T-helper 1 cell treated with Interleukin-12 subunit alpha and Interleukin-12 subunit beta and Interleukin-4 antibody, amounts not matched to agents 30 μg/mL and 1 μg/mL, for 36 hours (primary cell): ENCODE measurements around the gene SLC22A13.
A peak's percentile ranks its signal among the peaks of the same experiment; 100 is the strongest.

Experiments used
- H3K27ac Mint-ChIP-seq: one replicate; pipeline ENCODE4 v1.8.0; 2021; ENCODE audit warnings: mild to moderate bottlenecking, mixed read lengths
- H3K27me3 Mint-ChIP-seq: one replicate; pipeline ENCODE4 v1.8.0; 2021; ENCODE audit warnings: low read depth, mixed read lengths
- H3K36me3 Mint-ChIP-seq: one replicate; pipeline ENCODE4 v1.8.0; 2021; ENCODE audit warnings: low read depth, mixed read lengths
- H3K4me1 Mint-ChIP-seq: one replicate; pipeline ENCODE4 v1.8.0; 2021; ENCODE audit warnings: low read depth, mixed read lengths
- H3K4me3 Mint-ChIP-seq: one replicate; pipeline ENCODE4 v1.8.0; 2021; ENCODE audit warnings: mild to moderate bottlenecking, moderate library complexity, mixed read lengths
- H3K9me3 Mint-ChIP-seq: one replicate; pipeline ENCODE4 v1.8.0; 2021; ENCODE audit warnings: mixed read lengths

Gene SLC22A13

DNA sequence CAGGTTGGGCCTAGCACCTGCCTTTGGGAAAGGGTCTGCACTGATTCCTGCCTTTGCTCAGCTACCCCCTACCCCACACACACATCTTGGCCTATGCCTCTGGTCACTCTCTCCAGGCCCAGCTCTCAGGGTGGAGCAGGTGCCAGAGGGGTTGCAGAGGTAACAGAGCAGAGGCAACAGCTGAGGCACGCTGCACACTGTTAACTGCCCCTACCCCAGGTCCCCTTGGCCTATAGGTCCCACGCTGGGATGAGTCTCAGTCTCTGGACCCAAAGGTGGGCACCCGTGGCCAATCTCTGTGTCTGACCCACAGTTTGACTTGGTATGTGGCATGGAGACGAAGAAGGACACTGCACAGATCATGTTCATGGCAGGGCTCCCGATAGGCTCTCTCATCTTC lies 41.3 kb downstream of the SLC22A13 start:
- Mint-ChIP-seq H3K4me3 (no peak overlapping the region), H3K4me1 (no peaks in the 10 kb centered on the region), H3K27me3 (peaks cover 19% of the 10 kb centered on the region), H3K9me3 (no peaks in the 10 kb centered on the region), H3K36me3 (no peaks in the 10 kb centered on the region), H3K27ac (no peak overlapping the region)

- Mint-ChIP-seq H3K9me3 (no peaks in the 10 kb centered on the region), H3K4me1 (no peaks in the 10 kb centered on the region), H3K27me3 (peaks cover 19% of the 10 kb centered on the region), H3K4me3 (no peak overlapping the region), H3K36me3 (no peaks in the 10 kb centered on the region), H3K27ac (no peak overlapping the region)
Measured at GRCh38 chr3:38307599-38307998, 42.0 kb downstream of the SLC22A13 start.

DNA sequence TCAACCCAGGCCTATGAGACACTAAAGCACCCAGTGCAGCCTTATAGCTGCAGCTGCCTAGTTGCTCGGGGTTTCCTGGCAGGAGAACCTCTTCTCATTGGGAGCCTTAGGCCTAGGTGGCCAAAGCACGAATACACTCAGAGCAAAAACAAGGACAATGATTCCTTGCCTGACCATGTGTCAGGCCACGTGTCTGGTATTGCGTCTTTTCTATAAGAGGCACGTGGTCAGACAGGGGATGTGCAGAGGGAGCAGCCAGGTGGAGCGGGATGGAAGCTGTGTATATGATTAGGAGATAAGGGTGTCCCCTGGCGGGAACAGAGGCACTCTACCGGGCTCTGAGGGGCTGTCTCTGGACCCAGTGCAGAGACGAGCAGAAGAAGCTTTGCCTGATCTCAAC lies 42.8 kb downstream of the SLC22A13 start:
- H3K4me3 Mint-ChIP-seq: no peak overlapping the region
- H3K27ac Mint-ChIP-seq: no peak overlapping the region
- no peaks in the 10 kb centered on the region for H3K9me3 Mint-ChIP-seq
- H3K36me3 Mint-ChIP-seq: no peaks in the 10 kb centered on the region
- H3K4me1 Mint-ChIP-seq: no peaks in the 10 kb centered on the region
- H3K27me3 Mint-ChIP-seq: peaks cover 14% of the 10 kb centered on the region

- H3K27ac Mint-ChIP-seq: no peak overlapping the region
- no peaks in the 10 kb centered on the region for H3K9me3 Mint-ChIP-seq
Measured at GRCh38 chr3:38311476-38311875, 45.9 kb downstream of the SLC22A13 start.

DNA sequence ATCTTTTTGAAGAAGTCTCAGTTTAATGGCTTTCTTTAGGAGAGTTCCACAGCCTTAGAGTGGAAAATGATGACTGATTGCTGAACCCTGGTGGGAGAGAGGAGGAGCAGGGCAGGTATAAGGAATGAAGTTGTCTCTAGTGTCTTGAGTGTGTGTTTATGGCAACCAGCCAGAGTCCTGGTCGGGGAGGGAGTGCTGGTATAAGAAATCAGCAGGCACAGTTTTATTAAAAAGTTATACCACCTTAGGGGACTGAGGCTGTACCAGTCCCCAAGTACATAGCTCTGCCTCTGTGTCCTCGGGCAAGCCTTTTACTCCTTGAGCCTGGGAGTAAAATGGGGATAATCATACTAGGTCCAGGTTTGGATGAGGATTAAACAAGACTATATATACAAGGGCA lies 46.3 kb downstream of the SLC22A13 start:
- H3K27ac Mint-ChIP-seq: no peak overlapping the region
- no peaks in the 10 kb centered on the region for H3K4me1 Mint-ChIP-seq
- peaks cover 12% of the 10 kb centered on the region for H3K27me3 Mint-ChIP-seq
- no peaks in the 10 kb centered on the region for H3K9me3 Mint-ChIP-seq
- no peaks in the 10 kb centered on the region for H3K36me3 Mint-ChIP-seq
- H3K4me3 Mint-ChIP-seq: no peak overlapping the region

More at GRCh38 chr3:38311476-38311875, 45.9 kb downstream of the SLC22A13 start:
- Mint-ChIP-seq H3K4me3 (no peak overlapping the region), H3K27me3 (peaks cover 12% of the 10 kb centered on the region), H3K36me3 (no peaks in the 10 kb centered on the region), H3K4me1 (no peaks in the 10 kb centered on the region)

- peaks cover 12% of the 10 kb centered on the region for H3K27me3 Mint-ChIP-seq
- H3K9me3 Mint-ChIP-seq: no peaks in the 10 kb centered on the region
- peak overlapping the region; percentile 28 for H3K27ac Mint-ChIP-seq
- no peaks in the 10 kb centered on the region for H3K36me3 Mint-ChIP-seq
- H3K4me3 Mint-ChIP-seq: no peak overlapping the region
- H3K4me1 Mint-ChIP-seq: no peaks in the 10 kb centered on the region
Measured at GRCh38 chr3:38312356-38312755, 46.7 kb downstream of the SLC22A13 start.

DNA sequence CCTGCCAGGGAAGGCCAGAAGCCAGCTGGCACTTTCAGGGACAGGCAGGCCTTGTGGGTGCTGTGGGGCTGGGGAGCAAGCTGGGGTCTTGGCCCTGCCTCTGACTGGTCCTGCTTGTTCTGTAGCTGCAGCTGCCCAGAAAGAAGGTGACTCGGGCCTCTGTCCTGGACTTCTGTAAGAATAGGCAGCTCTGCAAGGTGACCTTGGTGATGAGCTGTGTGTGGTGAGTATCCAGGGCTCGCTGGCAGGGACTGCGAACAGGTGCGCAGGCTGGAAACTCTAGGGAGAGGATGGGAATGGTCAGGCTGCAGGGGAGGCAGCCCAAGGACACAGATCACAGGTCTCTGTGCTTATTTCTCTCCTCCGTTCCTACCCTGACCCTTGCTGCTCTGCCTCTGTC lies 47.7 kb downstream of the SLC22A13 start:
- Mint-ChIP-seq H3K4me1 (no peaks in the 10 kb centered on the region), H3K27me3 (peaks cover 12% of the 10 kb centered on the region), H3K4me3 (no peak overlapping the region), H3K9me3 (no peaks in the 10 kb centered on the region), H3K36me3 (no peaks in the 10 kb centered on the region), H3K27ac (no peak overlapping the region)

- no peaks in the 10 kb centered on the region for H3K9me3 Mint-ChIP-seq
- H3K36me3 Mint-ChIP-seq: no peaks in the 10 kb centered on the region
- no peaks in the 10 kb centered on the region for H3K4me1 Mint-ChIP-seq
- peaks cover 9% of the 10 kb centered on the region for H3K27me3 Mint-ChIP-seq
- no peak overlapping the region for H3K4me3 Mint-ChIP-seq
- H3K27ac Mint-ChIP-seq: no peak overlapping the region
Measured at GRCh38 chr3:38313695-38314094, 48.1 kb downstream of the SLC22A13 start.

GRCh38 chr3:38314112-38314763 lies 48.6 kb downstream of the SLC22A13 start:
- Mint-ChIP-seq H3K4me3 (no peak overlapping the region), H3K9me3 (no peaks in the 10 kb centered on the region), H3K27me3 (peaks cover 5% of the 10 kb centered on the region), H3K36me3 (no peaks in the 10 kb centered on the region), H3K27ac (no peak overlapping the region), H3K4me1 (no peaks in the 10 kb centered on the region)

- no peaks in the 10 kb centered on the region for H3K9me3 Mint-ChIP-seq
- H3K27ac Mint-ChIP-seq: no peak overlapping the region
- H3K36me3 Mint-ChIP-seq: no peaks in the 10 kb centered on the region
- no peaks in the 10 kb centered on the region for H3K27me3 Mint-ChIP-seq
- H3K4me3 Mint-ChIP-seq: no peak overlapping the region
- H3K4me1 Mint-ChIP-seq: no peaks in the 10 kb centered on the region
Measured at GRCh38 chr3:38314764-38315487, 49.3 kb downstream of the SLC22A13 start.

- Mint-ChIP-seq H3K27ac (no peak overlapping the region), H3K4me3 (no peak overlapping the region), H3K4me1 (no peaks in the 10 kb centered on the region), H3K36me3 (no peaks in the 10 kb centered on the region), H3K9me3 (no peaks in the 10 kb centered on the region), H3K27me3 (no peaks in the 10 kb centered on the region)
Measured at GRCh38 chr3:38315488-38316230, 50.0 kb downstream of the SLC22A13 start.

- no peaks in the 10 kb centered on the region for H3K4me1 Mint-ChIP-seq
- no peaks in the 10 kb centered on the region for H3K36me3 Mint-ChIP-seq
- H3K27me3 Mint-ChIP-seq: no peaks in the 10 kb centered on the region
- H3K4me3 Mint-ChIP-seq: no peak overlapping the region
- no peak overlapping the region for H3K27ac Mint-ChIP-seq
- H3K9me3 Mint-ChIP-seq: no peaks in the 10 kb centered on the region
Measured at GRCh38 chr3:38316356-38317191, 51.0 kb downstream of the SLC22A13 start.

GRCh38 chr3:38317192-38317759 lies 51.7 kb downstream of the SLC22A13 start:
- H3K27ac Mint-ChIP-seq: no peak overlapping the region

More at GRCh38 chr3:38317192-38317759, 51.7 kb downstream of the SLC22A13 start:
- no peaks in the 10 kb centered on the region for H3K36me3 Mint-ChIP-seq
- no peak overlapping the region for H3K4me3 Mint-ChIP-seq
- H3K27me3 Mint-ChIP-seq: no peaks in the 10 kb centered on the region
- H3K9me3 Mint-ChIP-seq: no peaks in the 10 kb centered on the region
- no peaks in the 10 kb centered on the region for H3K4me1 Mint-ChIP-seq
